GM18861 (cell line): ENCODE data around the gene CIART.
"Not testable (repeated sequence)": the region's sequence is repeated elsewhere in the genome, so short reads cannot be mapped to it uniquely, and the experiment has no call there.

Experiments used
- ATAC-seq: cut with Tn5 transposase; IDR thresholded peaks from one replicate; pipeline ENCODE4 v1.9.1; 2021; ENCODE audit not compliant: unreplicated experiment

CIART gene

DNA sequence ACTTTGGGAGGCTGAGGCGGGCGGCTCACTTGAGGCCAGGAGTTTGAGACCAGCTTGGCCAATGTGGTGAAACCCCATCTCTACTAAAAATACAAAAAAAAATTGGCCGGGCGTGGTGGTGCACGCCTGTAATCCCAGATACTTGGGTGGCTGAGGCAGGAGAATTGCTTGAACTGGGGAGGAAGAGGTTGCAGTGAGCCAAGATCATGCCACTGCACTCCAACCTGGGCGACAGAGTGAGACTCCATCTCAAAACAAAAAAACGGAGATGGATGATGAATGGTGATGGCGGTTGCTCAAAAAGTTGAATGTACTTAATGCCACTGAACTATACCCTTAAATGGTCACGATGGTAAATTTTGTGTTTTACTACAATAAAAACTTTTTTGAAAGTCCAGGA lies 26.2 kb downstream of the CIART start:
- not testable (repeated sequence) for ATAC-seq

DNA sequence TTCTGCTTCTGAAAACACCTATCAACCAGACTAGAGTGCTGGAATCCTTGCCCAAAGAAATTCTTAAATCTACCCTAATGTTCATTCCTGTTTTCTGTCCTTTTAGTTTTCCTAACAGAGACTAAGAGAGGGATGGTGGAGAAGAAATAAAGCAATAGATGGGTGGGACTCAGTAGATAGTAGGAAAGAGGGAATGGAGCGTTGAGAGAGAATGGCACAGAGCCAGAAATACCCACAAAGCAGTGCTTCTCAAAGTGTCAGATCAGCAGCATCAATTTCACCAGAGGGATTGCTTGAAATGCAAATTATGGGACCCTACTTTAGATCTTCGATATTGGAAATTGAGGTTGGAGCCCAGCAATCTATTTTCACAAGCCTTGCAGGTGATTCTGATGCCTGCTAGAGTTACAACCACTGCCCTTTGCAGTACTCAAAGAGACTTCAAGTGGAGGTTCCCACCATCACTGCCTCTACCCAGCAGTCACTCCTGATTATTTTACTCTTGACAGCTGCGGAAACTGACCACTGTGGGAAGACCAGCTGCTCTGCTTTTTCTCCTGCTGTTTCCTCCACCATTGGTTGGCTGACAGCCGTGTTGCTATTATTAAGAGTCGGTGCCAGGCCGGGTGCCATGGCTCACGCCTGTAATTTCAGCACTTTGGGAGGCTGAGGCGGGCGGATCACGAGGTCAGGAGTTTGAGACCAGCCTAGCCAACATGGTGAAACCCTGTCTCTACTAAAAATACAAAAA lies 27.6 kb downstream of the CIART start:
- no peak for ATAC-seq

DNA sequence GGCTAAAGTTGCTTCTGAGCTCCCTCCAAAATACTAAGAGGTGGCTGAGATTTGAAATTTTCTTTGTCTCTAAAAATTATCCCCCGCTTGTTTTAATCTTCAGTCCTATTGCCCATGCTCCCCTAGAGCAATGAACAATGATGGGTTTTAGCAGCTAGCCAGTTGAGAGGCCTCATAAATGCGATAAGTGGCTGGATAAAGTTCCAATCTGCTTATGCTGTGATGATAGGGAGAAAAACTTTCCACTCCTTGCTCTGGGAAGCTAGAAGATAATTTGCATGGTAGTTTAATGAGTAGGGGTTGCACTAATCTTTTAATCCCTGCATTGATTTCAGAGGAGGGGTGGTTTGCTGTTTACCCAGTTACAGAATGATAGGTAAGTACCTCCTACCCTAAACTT lies 29.4 kb downstream of the CIART start:
- ATAC-seq = no peak

DNA sequence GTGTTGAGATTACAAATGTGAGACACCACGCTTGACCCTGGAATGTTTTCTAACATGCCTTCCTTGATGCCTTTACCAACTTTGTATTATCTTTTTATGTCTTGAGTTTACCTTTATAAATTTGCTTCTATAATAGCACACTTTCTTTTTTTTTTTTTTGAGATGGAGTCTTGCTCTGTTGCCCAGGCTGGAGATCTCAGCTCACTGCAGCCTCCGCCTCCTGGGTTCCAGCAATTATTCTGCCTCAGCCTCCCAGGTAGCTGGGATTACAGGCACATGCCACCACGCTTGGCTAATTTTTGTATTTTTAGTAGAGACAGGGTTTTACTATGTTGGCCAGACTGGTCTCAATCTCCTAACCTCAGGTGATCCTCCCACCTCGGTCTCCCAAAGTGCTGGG lies 32.3 kb downstream of the CIART start:
- ATAC-seq = not testable (repeated sequence)

DNA sequence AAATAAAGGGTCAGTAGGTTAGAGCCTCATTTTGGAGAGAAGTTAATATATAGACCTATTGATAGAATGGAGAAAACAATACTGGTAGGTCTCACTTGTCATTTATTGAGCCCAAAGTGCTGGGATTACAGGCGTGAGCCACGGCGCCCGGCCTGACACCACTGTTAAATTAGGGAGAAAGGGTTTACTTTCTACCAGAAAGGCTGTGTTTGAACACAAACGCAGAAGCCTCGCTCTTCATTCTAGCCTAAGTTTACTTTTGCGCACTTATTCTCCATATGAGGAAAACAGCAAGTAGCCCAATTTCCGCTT lies 38.3 kb downstream of the CIART start:
- no peak for ATAC-seq

DNA sequence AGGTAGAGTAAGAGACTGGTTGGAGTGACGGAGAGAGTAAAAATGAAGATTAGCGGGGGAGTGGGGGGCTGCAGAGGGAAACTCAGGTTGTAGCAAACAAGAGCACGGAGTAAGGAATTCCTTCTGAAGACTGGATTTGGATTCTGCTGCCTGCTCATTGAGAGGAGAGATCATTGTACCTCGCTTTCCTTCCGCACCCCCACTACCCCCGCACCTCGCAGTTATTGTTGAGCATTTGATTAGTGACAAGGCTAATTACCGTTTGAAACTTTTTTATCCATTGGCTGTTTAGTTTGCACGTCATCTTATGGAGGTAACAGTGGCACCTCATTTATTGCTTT lies 39.4 kb downstream of the CIART start:
- ATAC-seq = no peak

DNA sequence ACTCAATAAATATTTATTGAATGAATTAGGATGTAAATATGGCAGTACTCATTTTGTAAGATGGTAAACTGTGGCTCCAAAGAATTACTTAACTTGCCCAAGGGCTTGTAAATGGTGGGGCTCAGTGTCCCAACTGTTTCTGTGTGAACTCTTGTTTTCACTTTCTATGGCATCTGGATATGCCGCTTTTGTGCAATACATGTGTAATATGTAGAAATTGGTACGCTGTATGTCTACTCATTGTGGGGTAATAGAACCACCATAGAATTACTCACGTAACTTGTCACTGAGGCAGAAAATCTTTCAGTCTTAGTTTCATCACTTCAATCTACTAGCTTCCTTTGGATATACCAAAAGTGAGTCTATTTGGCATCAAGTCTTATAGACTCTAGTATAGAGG lies 40.0 kb downstream of the CIART start:
- ATAC-seq = no peak

DNA sequence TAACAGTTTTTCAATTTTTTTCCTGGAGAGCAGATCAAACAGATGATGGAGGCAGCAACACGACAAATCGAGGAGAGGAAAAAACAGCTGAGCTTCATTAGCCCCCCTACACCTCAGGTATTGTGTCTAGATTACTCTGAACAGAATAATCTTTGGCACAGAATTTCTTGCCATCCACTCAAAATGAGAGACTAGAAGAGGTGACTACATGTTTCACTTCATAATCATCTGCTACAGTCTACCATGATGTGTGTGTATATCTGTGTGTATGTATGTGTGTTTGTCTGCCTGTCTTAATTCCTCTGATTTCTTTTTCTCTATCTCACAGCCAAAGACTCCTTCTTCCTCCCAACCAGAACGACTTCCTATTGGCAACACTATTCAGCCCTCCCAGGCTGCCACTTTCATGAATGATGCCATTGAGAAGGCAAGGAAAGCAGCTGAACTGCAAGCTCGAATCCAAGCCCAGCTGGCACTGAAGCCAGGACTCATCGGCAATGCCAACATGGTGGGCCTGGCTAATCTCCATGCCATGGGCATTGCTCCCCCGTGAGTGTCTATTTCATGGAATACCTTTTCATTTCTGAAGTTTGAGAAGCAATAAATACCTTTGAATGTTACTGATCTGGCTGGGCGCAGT lies 50.4 kb downstream of the CIART start:
- ATAC-seq = no peak
